H7 (cell line): ENCODE results near the gene CCDC3. TPM values are rescaled to one million over a fixed set of nuclear protein-coding genes. Genes with fewer than 3 reads are reported as not detected.
A peak's percentile ranks its signal among the peaks of the same experiment; 100 is the strongest.
"Not testable (repeated sequence)": the region's sequence is repeated elsewhere in the genome, so short reads cannot be mapped to it uniquely, and the experiment has no call there.

Experiments used
- DNase-seq: peaks from one replicate; pipeline ENCODE4 v3.0.0; 2012
- H3K27me3 ChIP-seq: 2 replicates; pipeline ENCODE4 v1.6.0; 2011; ENCODE audit warnings: mild to moderate bottlenecking, low read length; ENCODE audit not compliant: control insufficient read depth, insufficient read depth
- H3K36me3 ChIP-seq: replicated peaks from 2 replicates; pipeline ENCODE4 v1.5.1; 2011; ENCODE audit warnings: low read length; ENCODE audit not compliant: control insufficient read depth, insufficient read depth
- H3K4me3 ChIP-seq: 2 replicates; pipeline ENCODE4 v1.5.1; 2011; ENCODE audit warnings: low read depth, mild to moderate bottlenecking, control low read depth, low read length, moderate library complexity; ENCODE audit not compliant: insufficient read depth
- total RNA-seq: library from RNA; depleted of rRNA; stranded (reverse); fragments of >200 nt; shearing (Covaris generic); gene quantifications from 2 replicates; pipeline ENCODE4 v1.2.3, GENCODE V29; 2014; rRNA removed

CCDC3 gene
- total RNA-seq, result 0.63 and 0.73 TPM in 2 replicates

GRCh38 chr10:13001041-13001886 lies at the start of gene CCDC3:
Gene CCDC3 (minus strand): TSS chr10:13001713. CDS start chr10:13001570, 143 bp downstream.
- Histone ChIP-seq H3K27me3 (peaks cover 29% of the 10 kb centered on the region), H3K4me3 (peak within 1 kb of the TSS; percentile 48), H3K36me3 (no peaks in the 10 kb centered on the region)
- peak; percentile 83 for DNase-seq

- Histone ChIP-seq H3K4me3 (no peak overlapping the region), H3K36me3 (no peaks in the 10 kb centered on the region), H3K27me3 (no peaks in the 10 kb centered on the region)
- no peak for DNase-seq
Measured at GRCh38 chr10:13051126-13051694, 49.7 kb upstream of the CCDC3 start.

GRCh38 chr10:13049774-13050420 lies 48.4 kb upstream of the CCDC3 start:
- DNase-seq, result no peak
- no peaks in the 10 kb centered on the region for H3K27me3 ChIP-seq
- H3K4me3 ChIP-seq, result no peak overlapping the region
- no peaks in the 10 kb centered on the region for H3K36me3 ChIP-seq

- Histone ChIP-seq H3K27me3 (no peaks in the 10 kb centered on the region), H3K36me3 (no peaks in the 10 kb centered on the region), H3K4me3 (no peak overlapping the region)
- no peak for DNase-seq
Measured at GRCh38 chr10:13048762-13049161, 47.2 kb upstream of the CCDC3 start.

- Histone ChIP-seq H3K36me3 (no peaks in the 10 kb centered on the region), H3K27me3 (no peaks in the 10 kb centered on the region), H3K4me3 (no peak overlapping the region)
- DNase-seq, result peak; percentile 18
Measured at GRCh38 chr10:13047529-13048206, 46.2 kb upstream of the CCDC3 start.

GRCh38 chr10:13046851-13047528 lies 45.5 kb upstream of the CCDC3 start:
- Histone ChIP-seq H3K36me3 (no peaks in the 10 kb centered on the region), H3K4me3 (no peak overlapping the region), H3K27me3 (no peaks in the 10 kb centered on the region)
- no peak for DNase-seq

GRCh38 chr10:13043520-13043919 lies 42.0 kb upstream of the CCDC3 start:
- Histone ChIP-seq H3K36me3 (no peaks in the 10 kb centered on the region), H3K4me3 (no peak overlapping the region), H3K27me3 (no peaks in the 10 kb centered on the region)
- DNase-seq, result no peak

- Histone ChIP-seq H3K36me3 (no peaks in the 10 kb centered on the region), H3K4me3 (no peak overlapping the region), H3K27me3 (no peaks in the 10 kb centered on the region)
- DNase-seq, result no peak
Measured at GRCh38 chr10:13039761-13040160, 38.2 kb upstream of the CCDC3 start.

- no peaks in the 10 kb centered on the region for H3K36me3 ChIP-seq
- no peaks in the 10 kb centered on the region for H3K27me3 ChIP-seq
- DNase-seq, result no peak
- no peak overlapping the region for H3K4me3 ChIP-seq
Measured at GRCh38 chr10:13038391-13038790, 36.9 kb upstream of the CCDC3 start.

GRCh38 chr10:13037832-13038231 lies 36.3 kb upstream of the CCDC3 start:
- Histone ChIP-seq H3K4me3 (no peak overlapping the region), H3K36me3 (no peaks in the 10 kb centered on the region)
- DNase-seq, result no peak

GRCh38 chr10:13036841-13037240 lies 35.3 kb upstream of the CCDC3 start:
- Histone ChIP-seq H3K36me3 (no peaks in the 10 kb centered on the region), H3K27me3 (no peaks in the 10 kb centered on the region), H3K4me3 (no peak overlapping the region)
- no peak for DNase-seq

More at GRCh38 chr10:13037832-13038231, 36.3 kb upstream of the CCDC3 start:
- H3K27me3 ChIP-seq, result no peaks in the 10 kb centered on the region

- not testable (repeated sequence) for H3K27me3 ChIP-seq, H3K4me3 ChIP-seq, H3K36me3 ChIP-seq, DNase-seq
Measured at GRCh38 chr10:13035731-13036130, 34.2 kb upstream of the CCDC3 start.

GRCh38 chr10:13026873-13027272 lies 25.4 kb upstream of the CCDC3 start:
- no peaks in the 10 kb centered on the region for H3K27me3 ChIP-seq
- no peaks in the 10 kb centered on the region for H3K36me3 ChIP-seq
- no peak overlapping the region for H3K4me3 ChIP-seq
- no peak for DNase-seq

- no peak for DNase-seq
- Histone ChIP-seq H3K27me3 (no peaks in the 10 kb centered on the region), H3K4me3 (no peak overlapping the region), H3K36me3 (no peaks in the 10 kb centered on the region)
Measured at GRCh38 chr10:13023754-13024153, 22.2 kb upstream of the CCDC3 start.
